ENCODE data around the gene BCAR1.

Gene BCAR1

DNA sequence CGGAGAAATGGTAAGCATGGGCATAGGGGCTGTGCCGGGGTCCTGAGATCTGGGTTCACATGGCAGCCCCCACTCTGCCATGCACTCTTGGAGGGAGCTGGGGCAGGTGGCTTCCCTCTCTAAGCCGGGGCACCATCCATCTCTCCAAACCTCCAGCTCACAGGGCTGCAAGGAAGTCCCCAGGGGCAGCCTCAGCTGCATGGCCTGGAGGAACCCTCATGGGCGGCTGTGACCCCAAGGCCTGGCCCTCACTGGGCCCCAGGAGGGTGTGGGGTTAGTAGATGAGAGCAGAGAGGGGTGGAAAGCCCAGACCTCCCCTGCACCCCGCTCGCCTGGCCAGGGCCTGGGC lies 47.0 kb downstream of the BCAR1 start:
- in situ Hi-C loops (cut with HindIII; ENCODE audit: low pct_unique_long_range_greater_than_20kb, low sequenced_read_pairs) = no loop called here
- DNase-seq (ENCODE audit: low read depth in 1 of 2, low spot score in 1 of 2) = no peak
- TF ChIP-seq JUND (IDR thresholded peaks at IDR 0.05; ENCODE audit: low read depth) = no peak

DNA sequence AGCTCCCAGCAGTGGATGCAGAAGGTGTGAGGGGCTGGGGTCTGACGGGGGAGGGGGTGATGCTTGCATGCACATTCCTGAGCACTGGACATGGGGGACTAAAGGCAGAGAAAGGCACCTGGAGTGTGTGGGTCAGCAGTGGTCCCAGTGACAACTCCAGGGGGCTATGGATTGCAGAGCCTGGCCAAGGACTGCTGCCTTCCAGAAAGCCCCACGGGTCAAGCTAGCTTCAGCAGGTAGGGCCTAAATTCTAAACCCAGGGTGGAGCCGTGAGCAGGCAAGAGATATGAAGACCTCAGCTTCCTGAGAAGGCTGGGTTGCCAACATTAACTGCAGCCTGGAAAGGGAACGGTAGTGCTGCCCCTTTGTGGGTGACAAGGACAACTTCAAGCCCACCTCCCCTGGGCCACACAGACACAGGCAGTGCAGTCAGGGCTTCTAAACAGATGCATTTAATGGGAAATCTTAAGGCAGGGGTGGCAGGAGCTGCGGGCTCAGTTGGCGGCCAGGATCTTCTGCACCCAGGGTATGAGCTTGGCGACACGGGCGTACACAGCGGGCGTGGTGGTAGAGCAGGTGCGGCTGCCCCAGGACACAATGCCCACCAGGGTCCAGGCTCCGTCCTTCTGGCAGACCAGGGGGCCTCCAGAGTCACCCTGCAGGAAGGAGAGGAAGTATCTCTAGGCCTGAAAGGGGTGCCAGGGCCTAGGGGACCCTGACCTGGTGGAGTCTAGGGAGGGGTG lies 47.6 kb downstream of the BCAR1 start:
- DNase-seq (ENCODE audit: low read depth in 1 of 2, low spot score in 1 of 2) = no peak
- no peak for TF ChIP-seq JUND (IDR thresholded peaks at IDR 0.05; ENCODE audit: low read depth)
- in situ Hi-C loops (cut with HindIII; ENCODE audit: low pct_unique_long_range_greater_than_20kb, low sequenced_read_pairs) = no loop called here

DNA sequence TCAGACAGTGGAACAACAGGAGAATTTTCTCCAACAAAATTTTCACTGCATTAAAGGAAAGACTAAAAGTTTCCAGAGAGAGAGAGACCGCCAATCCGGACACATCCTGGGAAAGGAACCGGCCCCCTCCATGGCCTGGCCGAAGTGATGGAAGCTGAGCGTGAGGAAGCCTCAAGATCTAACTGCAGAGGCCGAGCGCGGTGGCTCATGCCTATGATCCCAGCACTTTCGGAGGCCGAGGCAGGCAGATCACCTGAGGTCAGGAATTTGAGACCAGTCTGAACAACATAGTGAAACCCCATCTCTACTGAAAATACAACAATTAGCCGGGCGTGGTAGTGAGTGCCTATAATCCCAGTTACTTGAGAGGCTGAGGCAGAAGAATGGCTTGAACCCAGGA lies 48.3 kb downstream of the BCAR1 start:
- in situ Hi-C loops (cut with HindIII; ENCODE audit: low pct_unique_long_range_greater_than_20kb, low sequenced_read_pairs) = no loop called here
- no peak for TF ChIP-seq JUND (IDR thresholded peaks at IDR 0.05; ENCODE audit: low read depth)
- DNase-seq (ENCODE audit: low read depth in 1 of 2, low spot score in 1 of 2) = no peak

DNA sequence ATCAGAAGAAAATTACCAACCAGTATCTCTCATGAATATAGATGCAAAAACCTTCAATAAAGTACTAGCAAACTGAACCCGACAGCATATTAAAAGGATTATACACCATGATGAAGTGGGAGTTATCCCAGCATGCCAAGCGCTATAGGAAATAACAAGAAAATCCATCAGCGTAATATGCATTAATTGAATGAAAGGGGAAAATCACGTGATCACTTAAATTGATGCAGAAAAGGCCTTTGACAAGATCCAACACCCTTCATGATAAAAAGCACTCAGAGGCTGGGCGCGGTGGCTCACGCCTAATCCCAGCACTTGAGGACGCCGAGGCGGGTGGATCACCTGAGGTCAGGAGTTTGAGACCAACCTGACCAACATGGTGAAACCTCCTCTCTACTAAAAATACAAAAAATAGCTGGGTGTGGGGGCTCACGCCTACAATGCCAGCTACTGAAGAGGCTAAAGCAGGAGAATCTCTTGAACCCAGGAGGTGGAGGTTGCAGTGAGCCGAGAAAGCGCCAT lies 49.3 kb downstream of the BCAR1 start:
- in situ Hi-C loops (cut with HindIII; ENCODE audit: low pct_unique_long_range_greater_than_20kb, low sequenced_read_pairs) = no loop called here
- no peak for TF ChIP-seq JUND (IDR thresholded peaks at IDR 0.05; ENCODE audit: low read depth)
- DNase-seq (ENCODE audit: low read depth in 1 of 2, low spot score in 1 of 2) = no peak

DNA sequence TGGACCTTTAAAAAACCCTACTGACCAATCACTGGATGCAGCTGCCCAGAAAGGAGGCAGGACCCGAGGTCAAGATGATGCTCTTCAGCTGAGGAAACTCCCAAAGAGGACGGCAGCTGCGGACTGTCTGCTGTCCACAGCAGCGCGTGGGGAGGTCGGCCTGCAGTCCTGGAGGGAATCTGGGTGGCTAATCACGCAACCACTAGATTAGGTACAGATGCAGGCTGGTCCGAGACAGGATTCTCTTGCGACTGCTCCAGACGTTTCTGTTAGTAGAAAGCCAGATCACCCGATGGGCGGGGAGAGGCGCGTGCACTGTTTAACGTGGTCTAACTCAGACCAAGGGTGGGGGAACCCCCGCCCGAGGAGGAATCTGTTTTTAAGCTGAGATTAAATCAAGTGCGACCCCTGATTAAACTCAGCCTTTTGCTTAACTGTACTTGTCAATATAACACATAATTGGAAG lies 53.3 kb downstream of the BCAR1 start:
- no peak for DNase-seq (ENCODE audit: low read depth in 1 of 2, low spot score in 1 of 2)
- in situ Hi-C loops (cut with HindIII; ENCODE audit: low pct_unique_long_range_greater_than_20kb, low sequenced_read_pairs) = no loop called here
- no peak for TF ChIP-seq JUND (IDR thresholded peaks at IDR 0.05; ENCODE audit: low read depth)

DNA sequence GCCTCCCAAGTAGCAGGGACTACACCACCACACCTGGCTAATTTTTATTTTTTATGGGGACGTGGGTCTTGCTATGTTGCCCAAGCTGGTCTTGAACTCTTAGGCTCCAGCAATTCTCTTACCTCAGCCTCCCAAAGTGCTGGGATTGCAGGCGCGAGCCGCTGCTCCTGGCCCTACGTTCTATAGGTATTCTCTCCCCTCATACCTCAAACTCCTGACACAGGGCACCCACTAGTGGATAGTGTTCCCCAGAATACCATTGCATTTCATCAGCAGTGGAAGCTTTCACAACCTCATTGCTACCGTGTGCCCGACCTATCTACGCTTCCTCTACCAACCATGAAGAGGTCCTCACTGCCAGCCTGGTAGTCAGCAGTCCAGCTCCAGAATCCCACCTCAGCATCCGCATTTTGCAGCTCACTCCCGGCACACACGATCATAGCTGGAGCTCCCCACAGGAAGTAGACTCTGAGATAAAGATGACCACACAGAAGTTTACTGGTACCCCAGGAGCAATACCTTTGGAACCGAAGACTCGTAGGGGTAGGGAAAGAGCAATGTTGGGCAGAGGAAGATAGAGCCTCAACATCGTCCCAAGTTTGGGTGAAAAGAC lies 53.8 kb downstream of the BCAR1 start:
- in situ Hi-C loops (cut with HindIII; ENCODE audit: low pct_unique_long_range_greater_than_20kb, low sequenced_read_pairs) = no loop called here
- no peak for TF ChIP-seq JUND (IDR thresholded peaks at IDR 0.05; ENCODE audit: low read depth)
- DNase-seq (ENCODE audit: low read depth in 1 of 2, low spot score in 1 of 2) = peak in 1 of 2 experiments; percentile 35

DNA sequence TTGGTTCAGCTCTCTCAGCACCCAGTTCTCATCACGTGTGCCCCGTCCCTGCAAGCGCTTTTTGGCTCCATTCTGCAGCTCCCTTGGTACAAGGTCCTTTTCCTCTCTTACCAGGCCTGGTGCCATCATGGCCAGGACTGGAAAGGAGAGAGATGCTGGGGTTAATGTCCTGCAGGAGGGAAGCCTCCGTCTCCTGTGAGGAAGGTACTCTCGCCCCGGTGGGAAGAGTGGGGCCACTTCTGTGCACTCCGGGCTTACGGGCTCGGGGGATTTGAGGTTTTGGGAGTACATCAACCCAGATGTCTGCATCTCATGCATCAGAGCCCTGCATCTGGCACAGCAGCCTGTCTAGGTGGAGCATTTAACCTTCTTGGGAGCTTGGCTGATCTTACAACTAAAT lies 54.6 kb downstream of the BCAR1 start:
- in situ Hi-C loops (cut with HindIII; ENCODE audit: low pct_unique_long_range_greater_than_20kb, low sequenced_read_pairs) = no loop called here
- TF ChIP-seq JUND (IDR thresholded peaks at IDR 0.05; ENCODE audit: low read depth) = no peak
- DNase-seq (ENCODE audit: low read depth in 1 of 2, low spot score in 1 of 2) = no peak

DNA sequence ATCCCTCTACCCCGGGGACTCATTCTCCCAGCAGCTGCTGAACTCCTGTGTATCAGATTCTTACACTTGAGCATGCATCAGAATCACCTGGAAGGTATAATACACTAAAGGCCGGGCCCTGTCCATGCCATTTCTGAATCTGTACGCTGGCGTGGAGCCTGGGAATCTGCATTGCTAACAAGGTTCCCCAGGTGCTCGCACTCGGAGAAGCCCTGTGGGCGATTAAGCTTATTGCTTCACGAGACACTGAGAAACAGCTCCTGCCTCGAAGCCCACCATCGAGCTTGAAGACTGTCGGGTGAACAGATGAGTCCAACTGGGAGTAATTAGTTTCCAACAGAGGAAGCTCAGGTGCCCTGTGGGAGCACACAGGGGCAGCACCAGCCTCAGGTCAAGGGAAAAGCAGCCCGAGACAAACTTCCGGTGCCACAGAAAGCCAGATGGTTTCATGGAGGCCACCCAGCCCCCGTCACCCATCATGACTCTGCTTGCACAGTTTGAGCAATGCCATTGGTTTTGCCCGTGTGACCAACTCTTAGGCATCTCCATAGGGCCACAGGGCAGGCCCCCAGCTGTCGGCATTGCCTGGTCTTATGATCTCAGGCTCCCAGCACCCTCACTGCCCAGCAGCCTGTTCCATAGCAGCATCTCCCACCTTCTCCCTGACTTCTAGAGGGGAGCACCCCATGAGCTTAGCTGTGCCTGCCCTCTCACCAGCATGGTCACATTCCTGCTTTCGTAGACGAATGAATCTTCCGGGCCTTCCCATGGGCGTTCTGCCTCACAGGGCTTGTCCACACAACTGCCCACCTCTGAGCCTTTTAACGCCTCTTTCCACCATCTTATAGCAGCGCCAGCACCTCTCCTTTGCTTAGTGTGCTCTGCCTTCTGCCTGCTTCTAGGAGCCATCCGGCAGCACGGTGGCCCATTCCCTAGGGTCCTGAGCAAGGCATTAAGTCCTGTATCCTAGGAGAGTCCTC lies 55.3 kb downstream of the BCAR1 start:
- in situ Hi-C loops (cut with HindIII; ENCODE audit: low pct_unique_long_range_greater_than_20kb, low sequenced_read_pairs) = no loop called here
- no peak for DNase-seq (ENCODE audit: low read depth in 1 of 2, low spot score in 1 of 2)
- no peak for TF ChIP-seq JUND (IDR thresholded peaks at IDR 0.05; ENCODE audit: low read depth)

DNA sequence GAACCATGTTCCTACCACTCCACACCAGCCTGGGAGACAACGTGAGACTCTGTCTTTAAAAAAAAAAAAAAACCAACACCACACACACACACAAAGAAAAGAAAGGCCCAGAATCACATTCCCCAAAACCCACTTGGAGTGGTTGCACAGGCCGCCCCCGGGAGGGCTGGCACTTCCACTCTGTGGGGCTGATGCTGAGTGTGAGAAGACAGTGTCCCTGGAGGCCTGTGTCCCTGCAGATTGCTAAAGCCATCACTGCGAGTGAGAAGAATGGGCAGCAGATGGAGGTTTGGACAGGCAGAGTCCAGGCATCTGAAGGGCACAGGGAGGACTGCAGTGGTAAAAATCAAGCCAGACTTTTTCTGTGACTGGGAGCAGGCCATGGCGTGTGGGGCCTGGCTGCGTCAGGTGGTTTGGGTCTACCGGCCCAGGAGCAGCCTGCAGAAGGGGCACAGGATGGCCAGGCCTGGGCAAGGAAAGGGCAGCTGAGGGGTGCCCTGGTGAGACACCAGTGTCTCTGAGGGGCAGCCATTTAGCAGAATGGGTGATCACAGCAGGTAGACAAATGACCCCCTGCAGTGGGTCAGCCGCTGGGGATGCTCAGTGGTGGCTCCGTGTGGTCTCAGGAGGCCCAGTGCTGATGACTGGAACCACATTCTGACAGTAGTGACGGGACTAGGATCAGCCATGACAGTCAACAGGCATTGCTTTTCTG lies 57.5 kb downstream of the BCAR1 start:
- in situ Hi-C loops (cut with HindIII; ENCODE audit: low pct_unique_long_range_greater_than_20kb, low sequenced_read_pairs) = no loop called here
- DNase-seq (ENCODE audit: low read depth in 1 of 2, low spot score in 1 of 2) = no peak
- TF ChIP-seq JUND (IDR thresholded peaks at IDR 0.05; ENCODE audit: low read depth) = no peak

DNA sequence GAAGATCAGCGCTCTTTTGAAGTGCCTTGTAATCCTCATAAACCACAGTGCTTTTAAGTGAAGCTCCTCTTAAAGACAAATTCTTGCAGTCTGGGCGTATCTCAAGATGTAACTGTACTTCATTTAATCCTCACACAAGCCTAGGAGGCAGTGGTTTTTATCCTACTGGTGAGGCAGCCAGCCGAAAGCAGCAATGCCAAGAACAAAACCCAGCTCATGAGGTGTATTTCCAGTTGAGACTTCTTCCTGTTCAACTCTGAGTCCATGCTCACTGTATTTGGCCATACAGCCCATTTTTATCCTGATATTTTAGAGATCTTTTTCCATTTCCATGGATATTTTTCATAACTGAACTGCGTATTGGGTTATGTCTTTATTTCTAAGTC lies 58.2 kb downstream of the BCAR1 start:
- in situ Hi-C loops (cut with HindIII; ENCODE audit: low pct_unique_long_range_greater_than_20kb, low sequenced_read_pairs) = no loop called here
- no peak for TF ChIP-seq JUND (IDR thresholded peaks at IDR 0.05; ENCODE audit: low read depth)
- no peak for DNase-seq (ENCODE audit: low read depth in 1 of 2, low spot score in 1 of 2)

DNA sequence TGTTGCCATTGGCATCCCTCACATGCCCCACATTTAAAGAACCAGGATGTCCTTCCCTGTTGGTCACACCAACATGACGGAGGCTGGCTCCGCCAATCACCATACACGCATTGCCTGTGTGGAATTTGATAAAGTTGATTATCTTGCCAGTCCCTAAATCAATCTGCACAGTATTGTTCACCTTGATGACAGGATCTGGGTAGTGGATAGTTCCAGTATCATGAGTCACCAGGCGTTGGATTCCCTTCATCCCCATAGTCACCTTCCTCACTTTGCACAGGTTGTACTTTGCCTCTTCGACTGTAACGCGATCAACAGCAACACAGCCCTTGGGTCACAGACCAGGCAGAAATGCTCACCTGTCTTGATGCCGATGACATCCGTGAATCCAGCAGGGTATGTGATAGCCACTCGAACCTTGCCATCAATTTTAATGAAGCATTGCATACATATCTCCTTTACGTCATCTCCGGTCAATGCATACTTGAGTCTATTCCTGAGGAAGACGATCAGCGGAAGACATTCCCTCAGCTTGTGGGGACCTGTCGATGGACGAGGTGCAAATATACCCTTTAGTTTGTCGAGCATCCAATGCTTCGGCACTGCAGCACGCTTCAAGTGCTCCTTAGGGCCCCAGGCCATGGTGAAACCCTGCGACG lies 58.7 kb downstream of the BCAR1 start:
- no peak for TF ChIP-seq JUND (IDR thresholded peaks at IDR 0.05; ENCODE audit: low read depth)
- no peak for DNase-seq (ENCODE audit: low read depth in 1 of 2, low spot score in 1 of 2)
- in situ Hi-C loops (cut with HindIII; ENCODE audit: low pct_unique_long_range_greater_than_20kb, low sequenced_read_pairs) = no loop called here

All from T47D (cell line).